ENCODE results near the gene UNC45A. TPM values are rescaled to one million over a fixed set of nuclear protein-coding genes. Genes with fewer than 3 reads are reported as not detected.

Gene UNC45A
- total and polyA plus RNA-seq, 2 donors (not counting 1 experiment from before 2014, with no cell fraction given) = 56.3 to 79.0 TPM

DNA sequence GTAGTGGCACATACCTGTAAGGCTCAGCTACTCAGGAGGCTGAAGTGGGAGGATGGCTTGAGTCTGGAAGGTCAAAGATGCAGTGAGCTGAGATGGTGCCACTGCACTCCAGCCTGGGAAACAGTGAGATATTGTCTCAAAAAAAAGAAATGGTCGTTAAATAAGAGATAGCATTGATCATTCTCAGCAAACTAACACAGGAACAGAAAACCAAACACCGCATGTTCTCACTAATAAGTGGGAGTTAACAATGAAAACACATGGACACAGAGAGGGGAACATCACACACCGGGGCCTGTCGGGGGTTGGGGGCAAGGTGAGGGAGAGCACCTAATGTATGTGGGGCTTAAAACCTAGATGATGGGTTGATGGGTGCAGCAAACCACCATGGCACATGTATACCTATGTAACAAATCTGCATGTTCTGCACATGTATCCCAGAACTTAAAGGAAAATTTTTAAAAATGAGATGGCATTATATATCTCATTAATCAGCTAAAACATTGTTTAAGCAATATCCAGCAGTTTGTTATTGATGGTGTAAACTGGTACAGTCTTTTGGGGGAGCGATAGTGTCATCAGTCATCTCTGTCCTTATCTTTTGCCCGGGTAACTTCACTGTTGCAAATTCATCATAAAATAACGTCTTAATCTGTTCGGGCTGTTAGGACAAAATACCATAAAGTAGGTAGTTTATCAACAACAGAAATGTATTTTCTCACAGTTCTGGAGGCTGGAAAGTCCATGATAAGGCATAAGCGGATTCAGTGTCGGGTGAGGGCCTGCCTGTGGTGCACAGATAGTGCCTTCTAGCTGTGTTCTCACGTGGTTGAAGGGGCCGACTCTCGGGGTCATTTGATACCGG lies 33.7 kb upstream of the UNC45A start:
- TF ChIP-seq, protein P1, sequence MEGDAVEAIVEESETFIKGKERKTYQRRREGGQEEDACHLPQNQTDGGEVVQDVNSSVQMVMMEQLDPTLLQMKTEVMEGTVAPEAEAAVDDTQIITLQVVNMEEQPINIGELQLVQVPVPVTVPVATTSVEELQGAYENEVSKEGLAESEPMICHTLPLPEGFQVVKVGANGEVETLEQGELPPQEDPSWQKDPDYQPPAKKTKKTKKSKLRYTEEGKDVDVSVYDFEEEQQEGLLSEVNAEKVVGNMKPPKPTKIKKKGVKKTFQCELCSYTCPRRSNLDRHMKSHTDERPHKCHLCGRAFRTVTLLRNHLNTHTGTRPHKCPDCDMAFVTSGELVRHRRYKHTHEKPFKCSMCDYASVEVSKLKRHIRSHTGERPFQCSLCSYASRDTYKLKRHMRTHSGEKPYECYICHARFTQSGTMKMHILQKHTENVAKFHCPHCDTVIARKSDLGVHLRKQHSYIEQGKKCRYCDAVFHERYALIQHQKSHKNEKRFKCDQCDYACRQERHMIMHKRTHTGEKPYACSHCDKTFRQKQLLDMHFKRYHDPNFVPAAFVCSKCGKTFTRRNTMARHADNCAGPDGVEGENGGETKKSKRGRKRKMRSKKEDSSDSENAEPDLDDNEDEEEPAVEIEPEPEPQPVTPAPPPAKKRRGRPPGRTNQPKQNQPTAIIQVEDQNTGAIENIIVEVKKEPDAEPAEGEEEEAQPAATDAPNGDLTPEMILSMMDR (IDR thresholded peaks at IDR 0.05) = no peak
- no peak for TF ChIP-seq EZH2 (IDR thresholded peaks at IDR 0.05; ENCODE audit: borderline replicate concordance, insufficient read depth, low read depth, low read length, poor library complexity, severe bottlenecking)
- H3K27me3 Mint-ChIP-seq = no peaks in the 10 kb centered on the region
- Histone ChIP-seq H3K4me3 (ENCODE audit: control extremely low read depth in 1 of 5, extremely low read depth in 1 of 5, insufficient read depth in 1 of 5, low read depth in 2 of 5, low read length in 4 of 5) (peak overlapping the region in 3 of 5 experiments; percentile 69 to 74 (median 69)), H3K27ac (ENCODE audit: low read length in 2 of 2) (peak overlapping the region; percentile 52 to 66), H3K36me3 (replicated peaks in 1 of 2; ENCODE audit: control extremely low read depth in 1 of 2, control insufficient read depth in 1 of 2, extremely low read depth in 1 of 2, insufficient read depth in 2 of 2, low read length in 1 of 2) (peaks cover 0 to 17% of the 10 kb centered on the region in 2 experiments), H3K4me2 (replicated peaks; ENCODE audit: low read depth, low read length, poor library complexity, severe bottlenecking) (peak overlapping the region; percentile 94), H3K9ac (ENCODE audit: low read length) (peak overlapping the region; percentile 83), H3K9me3 (ENCODE audit: control extremely low read depth in 1 of 3, control insufficient read depth in 2 of 3, insufficient read depth in 1 of 3, low read length in 2 of 3) (no peaks in the 10 kb centered on the region), H3K4me1 (ENCODE audit: control insufficient read depth in 2 of 2, insufficient read depth in 2 of 2, low read length in 2 of 2) (peaks cover 28 to 36% of the 10 kb centered on the region in 2 donors), H3K79me2 (ENCODE audit: control insufficient read depth, insufficient read depth, low read length) (peaks cover 3% of the 10 kb centered on the region), H4K20me1 (ENCODE audit: control insufficient read depth, insufficient read depth, low read length, poor library complexity, severe bottlenecking) (peaks cover 8% of the 10 kb centered on the region), H2AFZ (ENCODE audit: insufficient read depth, low read depth, low read length, poor library complexity, severe bottlenecking) (peak overlapping the region; percentile 90), H3K27me3 (replicated peaks in 1 of 4; ENCODE audit: control extremely low read depth in 1 of 4, control insufficient read depth in 3 of 4, insufficient read depth in 4 of 4, low read length in 3 of 4) (no peaks in the 10 kb centered on the region)
- POLR2A ChIA-PET = interaction anchor here (0.6 to 3.8 kb wide), 2 partner anchors 31 to 392 kb away, joined by 4 to 66 read pairs; partner anchors contain the start of genes HDDC3 and UNC45A
- peak overlapping the region; percentile 97 for H3K27ac Mint-ChIP-seq
- CTCF ChIA-PET = interaction anchor here (0.9 to 14.4 kb wide), 8 partner anchors 16 to 582 kb away, joined by 3 to 260 read pairs (median 4); partner anchors contain the start of genes FES, HDDC3, RCCD1 and UNC45A
- ATAC-seq (ENCODE audit: low read depth) (no peak), DNase-seq (no peak)
- no peaks in the 10 kb centered on the region for H3K9me3 Mint-ChIP-seq (ENCODE audit: insufficient read depth)
- peak overlapping the region; percentile 85 for H3K4me3 Mint-ChIP-seq
- intact Hi-C loops (cut with micrococcal nuclease) = loop anchor here (1.0 to 2.0 kb wide), 2 partner anchors 30 to 307 kb away; no protein-coding TSS in a partner anchor
- WGBS (ENCODE audit: insufficient coverage) = 100% methylated on average over 4 of the region's 14 CpGs
- peaks cover 38% of the 10 kb centered on the region for H3K4me1 Mint-ChIP-seq
